GM21528 (cell line): ENCODE results near the gene SCT.

Source experiments
- ATAC-seq: cut with Tn5 transposase; IDR thresholded peaks from one replicate; pipeline ENCODE4 v1.9.1; 2021; ENCODE audit warnings: mild to moderate bottlenecking, moderate library complexity; ENCODE audit not compliant: unreplicated experiment, low FRiP score

The SCT gene

DNA sequence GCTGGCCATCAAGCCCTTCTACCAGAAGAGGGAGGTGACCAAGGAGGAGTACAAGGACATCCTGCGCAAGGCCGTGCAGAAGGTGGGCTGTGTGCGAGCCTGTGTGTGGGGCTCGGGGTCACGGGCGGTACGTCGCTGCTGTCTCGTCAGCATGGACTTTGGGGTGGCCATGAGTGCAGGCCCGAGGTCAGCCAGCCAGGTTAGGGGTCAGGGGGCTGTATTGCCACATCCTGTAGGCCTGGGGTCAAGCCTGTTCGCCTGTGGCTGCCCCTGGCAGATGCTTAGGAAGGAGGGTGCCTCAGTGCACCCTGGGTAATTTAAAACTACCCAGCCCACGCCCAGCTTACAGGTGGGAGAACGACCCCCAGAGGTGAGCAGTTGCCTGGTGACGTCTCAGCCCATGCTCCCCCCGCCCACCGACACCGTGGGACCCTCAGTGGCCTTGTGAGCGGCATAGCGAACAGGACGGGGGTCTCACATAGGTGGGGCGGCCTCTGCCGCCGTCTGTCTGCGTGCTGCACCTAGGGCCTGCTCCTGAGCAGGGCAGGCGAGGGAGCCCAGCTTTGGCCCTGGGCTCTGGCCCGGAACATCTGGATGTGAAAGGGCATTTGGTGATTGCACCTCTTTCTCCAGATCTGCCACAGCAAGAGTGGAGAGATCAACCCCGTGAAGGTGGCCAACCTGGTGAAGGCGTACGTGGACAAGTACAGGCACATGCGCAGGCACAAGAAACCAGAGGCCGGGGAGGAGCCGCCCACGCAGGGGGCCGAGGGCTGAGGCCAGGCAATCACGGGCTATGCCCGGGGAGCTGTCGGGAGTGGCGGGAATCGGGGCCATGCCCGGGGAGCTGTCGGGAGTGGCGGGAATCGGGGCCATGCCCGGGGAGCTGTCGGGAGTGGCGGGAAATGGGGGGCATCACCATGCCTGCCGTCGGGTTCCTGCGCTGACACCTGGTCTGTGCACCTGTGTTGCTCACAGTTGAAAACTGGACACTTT, 15.7 kb downstream of the SCT start:
- no peak for ATAC-seq

- no peak for ATAC-seq
Measured at GRCh38 chr11:610146-610801, 16.7 kb downstream of the SCT start.

DNA sequence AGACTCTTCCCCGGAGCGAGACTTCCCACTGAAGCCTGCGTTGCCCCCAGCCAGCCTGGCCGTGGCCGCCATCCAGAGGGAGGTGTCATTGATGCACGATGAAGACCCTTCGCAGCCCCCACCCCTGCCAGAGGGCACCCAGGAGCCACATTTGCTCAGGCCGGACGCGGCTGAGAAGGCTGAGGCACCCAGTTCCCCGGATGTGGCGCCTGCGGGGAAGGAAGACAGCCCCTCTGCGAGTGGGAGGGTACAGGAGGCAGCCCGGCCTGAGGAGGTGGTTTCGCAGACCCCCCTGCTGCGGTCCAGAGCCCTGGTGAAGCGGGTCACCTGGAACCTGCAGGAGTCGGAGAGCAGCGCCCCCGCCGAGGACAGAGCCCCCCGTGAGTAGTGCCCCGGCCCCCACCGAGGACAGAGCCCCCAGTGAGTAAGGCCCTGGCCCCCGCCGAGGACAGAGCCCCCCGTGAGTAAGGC, 17.6 kb downstream of the SCT start:
- ATAC-seq: no peak

DNA sequence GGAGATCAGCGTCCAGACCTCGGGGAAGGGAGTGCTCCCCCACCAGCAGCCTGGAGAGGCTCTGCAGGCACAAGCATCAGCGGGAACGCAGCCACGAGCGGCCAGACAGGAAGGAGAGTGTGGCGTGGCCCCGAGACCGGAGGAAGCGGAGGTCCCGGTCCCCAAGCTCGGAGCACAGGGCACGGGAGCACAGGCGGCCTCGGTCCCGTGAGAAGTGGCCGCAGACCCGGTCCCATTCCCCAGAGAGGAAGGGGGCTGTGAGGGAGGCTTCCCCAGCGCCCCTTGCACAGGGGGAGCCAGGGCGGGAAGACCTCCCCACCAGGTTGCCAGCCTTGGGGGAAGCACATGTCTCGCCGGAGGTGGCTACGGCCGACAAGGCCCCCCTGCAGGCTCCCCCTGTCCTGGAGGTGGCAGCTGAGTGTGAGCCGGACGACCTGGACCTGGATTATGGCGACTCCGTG, 18.2 kb downstream of the SCT start:
- ATAC-seq: no peak

DNA sequence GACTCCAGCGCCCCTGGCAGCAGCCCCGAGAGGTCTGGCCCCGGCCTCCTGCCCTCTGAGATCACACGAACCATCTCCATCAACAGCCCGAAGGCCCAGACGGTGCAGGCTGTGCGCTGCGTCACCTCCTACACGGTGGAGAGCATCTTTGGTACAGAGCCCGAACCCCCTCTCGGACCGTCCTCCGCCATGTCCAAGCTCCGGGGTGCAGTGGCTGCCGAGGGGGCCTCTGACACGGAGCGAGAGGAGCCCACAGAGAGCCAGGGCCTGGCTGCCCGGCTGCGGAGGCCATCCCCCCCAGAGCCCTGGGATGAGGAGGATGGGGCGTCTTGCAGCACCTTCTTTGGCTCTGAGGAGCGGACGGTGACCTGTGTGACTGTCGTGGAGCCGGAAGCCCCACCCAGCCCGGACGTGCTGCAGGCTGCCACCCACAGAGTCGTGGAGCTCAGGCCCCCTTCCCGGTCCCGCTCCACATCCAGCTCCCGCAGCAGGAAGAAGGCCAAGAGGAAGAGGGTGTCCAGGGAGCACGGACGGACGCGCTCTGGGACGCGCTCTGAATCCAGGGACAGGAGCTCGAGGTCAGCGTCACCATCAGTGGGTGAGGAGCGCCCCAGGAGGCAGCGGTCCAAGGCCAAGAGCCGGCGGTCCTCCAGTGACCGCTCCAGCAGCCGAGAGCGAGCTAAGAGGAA, 18.9 kb downstream of the SCT start:
- no peak for ATAC-seq

- no peak for ATAC-seq
Measured at GRCh38 chr11:607020-607780, 19.8 kb downstream of the SCT start.

- no peak for ATAC-seq
Measured at GRCh38 chr11:606245-606644, 20.7 kb downstream of the SCT start.

DNA sequence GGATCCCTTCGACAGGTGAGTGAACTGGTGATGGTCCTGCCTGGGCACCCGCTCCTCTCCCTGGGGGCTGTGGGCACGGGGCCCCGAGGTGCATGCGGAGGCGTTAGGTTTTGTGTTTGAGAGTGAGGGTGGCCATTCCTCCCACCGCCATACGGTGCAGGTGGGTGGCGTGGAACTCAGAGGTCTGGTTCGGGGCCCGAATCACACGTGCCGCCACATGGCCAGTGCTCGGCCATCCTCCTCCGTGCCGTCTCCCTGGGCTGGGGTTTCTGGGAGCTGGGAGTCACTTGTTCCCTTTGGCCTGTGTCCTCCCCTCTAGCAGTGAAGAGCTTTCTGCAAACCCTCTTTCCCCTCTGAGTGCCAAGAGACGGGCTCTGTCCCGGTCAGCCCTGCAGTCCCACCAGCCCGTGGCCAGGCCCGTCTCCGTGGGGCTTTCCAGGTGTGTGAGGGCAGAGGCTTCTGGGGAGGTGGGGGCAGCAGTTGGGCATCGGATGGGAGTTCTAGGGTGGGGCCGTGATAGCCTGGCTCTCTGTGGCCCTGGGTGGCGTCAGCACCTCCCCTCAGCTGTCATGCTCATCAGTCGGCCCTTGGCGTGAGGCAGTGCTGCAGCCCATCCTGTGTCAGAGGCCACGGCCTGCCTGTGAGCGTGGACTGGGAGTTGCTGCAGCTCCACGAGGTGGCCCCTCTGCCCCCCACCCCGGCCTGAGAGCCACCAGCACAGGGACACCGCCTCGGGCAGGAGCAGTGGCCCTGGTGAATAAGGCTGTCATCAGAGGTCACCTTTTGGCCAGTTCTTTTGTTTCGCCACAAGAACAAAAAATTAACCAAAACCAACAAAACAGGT, 21.5 kb downstream of the SCT start:
- ATAC-seq: no peak

- no peak for ATAC-seq
Measured at GRCh38 chr11:603154-603553, 23.8 kb downstream of the SCT start.

DNA sequence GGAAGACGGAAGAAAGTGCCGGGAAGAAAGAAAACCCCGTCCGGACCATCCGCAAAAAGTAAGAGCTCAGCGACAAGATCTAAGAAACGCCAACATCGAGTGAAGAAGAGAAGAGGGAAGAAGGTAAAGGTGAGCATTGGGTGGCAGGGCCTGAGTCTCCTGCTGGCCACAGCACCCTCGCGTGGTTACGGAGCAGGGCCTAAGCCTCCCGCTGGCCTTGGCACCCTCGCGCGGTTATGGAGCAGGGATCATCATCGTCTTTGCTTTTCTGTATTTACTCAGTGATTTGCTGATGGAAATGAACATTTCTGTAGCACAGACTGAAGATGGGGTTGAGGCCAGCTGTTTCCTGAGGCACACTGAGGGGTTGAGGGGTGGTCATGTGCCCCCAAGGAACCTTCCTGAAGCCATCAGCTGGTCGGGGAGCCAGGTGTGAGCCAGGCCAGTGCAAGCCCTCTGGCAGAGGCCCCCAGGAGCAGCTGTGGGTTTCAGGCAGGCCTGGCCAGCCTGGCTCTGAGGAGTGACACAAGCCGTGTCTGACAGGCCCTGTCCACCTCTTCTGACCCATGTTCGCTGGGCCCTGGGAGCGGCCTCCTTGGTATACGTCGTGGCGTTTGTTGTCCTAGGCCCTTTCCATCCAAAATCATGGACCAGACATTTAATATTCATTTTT, 25.3 kb downstream of the SCT start:
- no peak for ATAC-seq

GRCh38 chr11:598005-598680, 28.8 kb downstream of the SCT start:
- no peak for ATAC-seq

- no peak for ATAC-seq
Measured at GRCh38 chr11:597166-597725, 29.7 kb downstream of the SCT start.

- ATAC-seq: no peak
Measured at GRCh38 chr11:596374-596773, 30.6 kb downstream of the SCT start.

DNA sequence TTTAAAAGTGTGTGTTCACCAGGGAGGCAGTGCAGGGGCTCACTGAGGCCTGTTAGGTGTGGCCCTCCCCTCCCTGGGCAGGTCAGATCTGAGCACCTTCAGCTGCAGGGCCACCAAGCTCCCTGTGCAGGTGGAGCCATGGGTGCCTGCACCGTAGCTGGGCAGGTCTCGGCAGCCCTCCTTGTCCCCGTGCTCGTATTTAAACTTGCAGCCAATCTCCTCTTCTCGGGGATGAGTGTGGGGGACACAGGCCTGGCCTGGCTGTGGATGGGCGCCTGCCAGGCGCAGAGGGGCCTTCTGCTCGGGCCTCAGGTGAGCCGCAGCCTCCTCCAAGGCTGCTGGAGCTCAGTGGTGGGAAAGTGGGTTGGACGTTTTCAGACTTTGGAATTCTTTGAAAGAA, 31.6 kb downstream of the SCT start:
- no peak for ATAC-seq

DNA sequence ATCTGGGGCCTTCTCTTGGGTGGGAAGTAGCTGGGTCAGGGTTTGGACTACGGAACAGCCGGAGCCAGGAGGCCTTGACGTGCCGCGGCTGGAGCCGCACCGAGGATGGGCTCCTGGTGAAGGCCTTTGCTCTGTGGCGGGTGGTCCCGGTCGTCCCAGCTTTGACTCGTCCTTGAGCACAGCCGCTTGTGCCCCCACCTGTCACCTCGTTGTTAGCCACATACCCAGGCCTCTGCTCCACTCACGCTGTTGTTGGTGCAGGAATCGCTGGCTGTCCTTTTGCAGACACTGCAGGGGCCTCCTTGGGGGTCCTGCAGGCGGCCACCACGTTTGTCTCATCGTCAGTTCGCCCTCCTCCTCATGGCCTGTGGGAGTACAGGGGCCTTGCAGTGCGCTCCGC, 33.6 kb downstream of the SCT start:
- no peak for ATAC-seq

DNA sequence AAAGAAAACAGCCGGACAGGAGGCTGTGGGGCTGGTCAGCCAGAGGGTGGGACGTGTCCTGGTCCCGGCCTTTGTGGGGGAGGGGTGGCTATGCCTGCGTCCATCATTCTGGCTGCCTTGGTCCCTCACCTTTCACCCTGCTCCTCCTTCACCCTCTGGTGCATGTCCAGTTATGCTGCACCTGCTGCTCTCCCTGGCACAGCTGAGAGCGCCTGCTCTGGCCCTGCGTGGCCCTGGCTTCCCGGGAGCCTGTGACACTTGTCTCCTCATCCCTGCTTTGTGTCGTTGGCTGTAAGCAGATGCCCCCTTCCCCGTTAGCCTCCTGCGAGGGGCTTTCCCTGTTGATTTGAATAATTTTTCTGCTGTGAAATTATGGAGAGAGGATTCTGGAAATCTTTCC, 34.1 kb downstream of the SCT start:
- no peak for ATAC-seq

- no peak for ATAC-seq
Measured at GRCh38 chr11:592501-592900, 34.5 kb downstream of the SCT start.

DNA sequence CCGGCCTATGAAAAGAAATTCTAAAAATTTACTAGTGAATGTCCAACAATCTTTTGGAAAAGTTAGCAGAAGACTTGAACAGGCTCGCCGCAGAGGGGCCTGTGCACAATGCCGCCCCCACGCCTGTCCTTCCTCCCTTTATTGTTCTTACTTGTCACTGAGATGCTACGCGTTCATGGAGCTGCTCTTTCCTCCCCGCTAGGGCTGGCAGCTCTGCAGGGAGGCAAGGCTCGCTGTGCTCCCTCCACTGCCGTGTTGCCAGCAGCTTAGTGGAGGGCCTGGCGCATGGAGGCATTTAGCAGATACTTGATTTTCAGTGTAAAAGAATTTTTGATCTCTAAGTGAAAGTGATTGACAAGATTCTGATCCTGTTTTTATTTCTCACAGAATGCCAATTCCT, 36.0 kb downstream of the SCT start:
- no peak for ATAC-seq
